CD4-positive, alpha-beta T cell treated with Interleukin-1 beta for 1 hour (primary cell): ENCODE results near the gene PCNT.
"Not testable (repeated sequence)": the region's sequence is repeated elsewhere in the genome, so short reads cannot be mapped to it uniquely, and the experiment has no call there.

Source experiments
- DNase-seq, 2 donors: peaks; one replicate each; pipeline ENCODE4 v3.0.0-alpha.2; 2020 to 2022

PCNT gene

DNA sequence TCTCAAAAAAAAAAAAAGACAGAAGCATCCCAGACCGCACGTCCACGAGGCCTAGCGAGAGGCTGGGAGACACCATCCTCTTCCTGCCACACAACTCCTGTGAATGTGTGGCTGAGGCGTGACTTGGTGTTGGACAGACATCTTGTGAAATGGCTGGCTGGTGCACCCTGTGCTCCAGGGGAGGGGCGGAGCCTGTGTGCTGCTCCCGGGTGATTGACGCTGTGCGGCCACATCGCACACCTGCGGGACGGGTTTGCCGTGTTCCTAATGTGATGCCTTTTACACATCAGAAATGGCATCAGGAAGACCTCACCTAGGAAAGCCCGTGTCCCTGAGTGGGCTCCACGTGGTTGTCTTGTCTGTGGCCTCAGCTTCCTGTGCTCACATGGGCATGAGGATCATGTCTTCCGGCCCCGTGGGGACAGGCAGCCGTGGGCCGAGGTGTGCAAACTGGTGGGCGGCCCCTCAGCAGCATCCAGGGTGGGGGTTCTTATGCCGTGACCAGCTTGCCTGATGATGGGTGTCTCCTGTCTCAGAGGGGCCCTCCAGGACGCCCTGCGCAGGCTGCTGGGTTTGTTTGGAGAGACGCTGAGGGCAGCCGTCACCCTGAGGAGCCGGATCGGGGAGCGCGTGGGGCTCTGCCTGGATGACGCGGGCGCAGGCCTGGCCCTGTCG, 64.4 kb downstream of the PCNT start:
- no peak for DNase-seq

DNA sequence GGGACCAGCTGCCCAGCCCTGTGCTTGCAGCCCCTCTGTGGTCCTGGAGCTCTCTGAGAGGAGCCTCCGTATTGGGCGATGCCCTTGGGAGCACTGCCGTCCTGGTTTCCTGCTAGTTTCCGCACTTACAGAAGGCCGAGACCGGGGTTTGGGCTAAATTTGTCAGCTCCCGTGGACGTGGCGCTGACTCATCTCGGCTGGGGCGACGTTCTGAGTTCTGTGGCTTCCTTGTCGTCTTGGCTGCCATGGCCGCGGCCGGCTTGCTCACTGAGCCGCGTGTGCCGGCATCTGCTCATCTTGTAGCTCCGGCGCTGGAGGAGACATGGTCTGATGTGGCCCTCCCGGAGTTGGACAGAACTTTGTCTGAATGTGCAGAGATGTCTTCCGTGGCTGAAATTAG, 64.9 kb downstream of the PCNT start:
- DNase-seq = no peak

DNA sequence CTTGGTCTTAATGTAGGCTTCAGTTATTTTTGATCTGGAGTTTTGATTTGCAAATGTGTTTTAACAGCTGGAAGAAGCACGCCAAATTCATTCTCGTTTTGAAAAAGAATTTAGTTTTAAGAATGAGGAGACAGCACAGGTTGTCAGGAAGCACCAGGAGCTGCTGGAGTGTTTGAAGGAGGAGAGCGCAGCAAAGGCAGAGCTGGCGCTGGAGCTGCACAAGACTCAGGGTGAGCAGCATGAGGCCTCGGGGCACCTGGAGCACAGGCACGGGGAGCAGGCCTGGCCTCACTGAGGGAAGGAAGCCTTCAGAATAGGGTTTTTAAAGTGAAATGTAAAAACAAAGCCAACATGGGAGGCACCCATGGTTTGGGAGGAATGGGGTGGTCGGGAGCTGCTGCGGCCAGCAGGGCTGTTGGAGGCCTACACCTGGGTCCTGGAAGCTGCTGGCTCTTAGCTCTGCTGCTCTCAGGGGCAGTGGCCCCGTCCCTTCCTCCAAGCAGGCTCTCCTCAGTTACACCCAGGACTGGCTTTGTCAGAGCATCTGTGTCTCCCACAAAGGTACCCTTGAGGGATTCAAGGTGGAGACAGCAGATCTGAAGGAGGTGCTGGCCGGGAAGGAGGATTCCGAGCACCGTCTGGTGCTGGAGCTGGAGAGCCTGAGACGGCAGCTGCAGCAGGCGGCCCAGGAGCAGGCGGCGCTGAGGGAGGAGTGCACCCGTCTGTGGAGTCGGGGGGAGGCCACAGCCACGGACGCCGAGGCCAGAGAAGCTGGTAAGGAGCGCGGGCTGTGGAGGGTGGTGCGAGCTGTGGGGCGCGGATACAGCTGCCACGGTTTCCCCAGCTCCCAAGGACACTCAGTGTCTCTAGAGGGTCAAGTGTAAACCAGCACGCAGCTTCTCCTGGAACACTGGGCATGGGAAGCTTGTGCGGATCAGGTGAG, 66.9 kb downstream of the PCNT start:
- no peak for DNase-seq

DNA sequence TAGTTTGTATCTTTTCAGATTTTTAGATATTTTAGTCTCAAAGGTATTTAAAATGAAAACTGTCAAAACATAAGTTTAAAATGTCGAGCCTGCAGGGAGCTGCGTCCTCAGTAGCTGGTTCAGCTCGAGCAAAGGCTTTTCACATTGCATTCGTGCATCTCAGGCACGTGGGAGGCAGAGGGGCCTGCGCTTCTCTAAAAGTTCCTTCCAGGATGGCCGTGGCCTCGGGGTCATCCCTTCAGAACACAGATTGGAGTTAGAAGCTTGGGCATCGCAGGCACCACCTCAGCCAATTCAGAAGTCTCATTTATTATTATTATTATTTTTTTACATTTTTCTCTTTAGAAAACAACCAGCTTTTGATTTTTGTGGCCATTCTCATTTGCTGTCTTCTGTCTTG, 67.8 kb downstream of the PCNT start:
- no peak for DNase-seq

DNA sequence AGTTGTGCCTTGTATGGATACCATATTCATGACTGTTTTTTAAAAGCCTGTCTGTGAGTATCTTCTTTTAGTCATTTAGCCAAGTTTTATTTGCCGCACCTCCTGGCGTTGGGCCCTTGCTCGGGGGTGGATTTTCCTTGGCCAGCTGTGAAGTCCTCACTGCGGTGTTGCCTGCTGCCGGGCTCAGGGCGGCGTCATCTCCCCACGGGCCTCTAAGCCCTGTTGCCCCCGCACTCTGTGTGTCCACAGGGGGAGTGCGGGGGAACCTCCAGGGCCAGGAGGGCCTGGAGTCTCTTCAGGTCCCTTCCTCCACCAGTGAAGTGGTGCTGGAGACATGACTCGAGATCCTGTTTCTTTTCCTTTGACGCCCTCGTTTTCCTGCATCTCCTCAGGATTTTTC, 69.0 kb downstream of the PCNT start:
- DNase-seq = no peak

DNA sequence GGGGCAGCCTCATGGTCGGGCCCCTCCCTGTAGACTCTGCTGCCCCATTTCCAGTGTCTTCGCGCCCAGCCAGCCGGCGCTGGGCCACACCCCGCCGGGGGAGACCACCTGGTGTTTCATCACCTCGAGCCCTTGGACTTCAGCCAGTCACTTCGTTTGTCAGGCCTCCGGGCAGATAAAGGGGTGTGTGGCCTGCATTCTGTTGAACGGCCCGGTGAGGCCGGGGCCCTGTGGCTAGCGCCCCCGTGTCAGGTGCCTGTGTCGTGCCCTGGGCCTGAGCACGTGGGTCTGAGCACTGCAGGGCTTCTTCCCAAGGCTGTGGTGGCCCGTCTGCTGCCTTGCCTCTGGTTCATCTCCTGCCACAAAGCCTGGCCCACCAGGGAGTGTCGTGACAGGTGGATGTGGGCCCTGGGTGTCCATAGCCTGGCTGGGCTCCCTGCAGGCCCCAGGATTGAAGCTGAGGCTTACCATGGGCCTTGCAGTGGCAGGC, 69.5 kb downstream of the PCNT start:
- DNase-seq = no peak

DNA sequence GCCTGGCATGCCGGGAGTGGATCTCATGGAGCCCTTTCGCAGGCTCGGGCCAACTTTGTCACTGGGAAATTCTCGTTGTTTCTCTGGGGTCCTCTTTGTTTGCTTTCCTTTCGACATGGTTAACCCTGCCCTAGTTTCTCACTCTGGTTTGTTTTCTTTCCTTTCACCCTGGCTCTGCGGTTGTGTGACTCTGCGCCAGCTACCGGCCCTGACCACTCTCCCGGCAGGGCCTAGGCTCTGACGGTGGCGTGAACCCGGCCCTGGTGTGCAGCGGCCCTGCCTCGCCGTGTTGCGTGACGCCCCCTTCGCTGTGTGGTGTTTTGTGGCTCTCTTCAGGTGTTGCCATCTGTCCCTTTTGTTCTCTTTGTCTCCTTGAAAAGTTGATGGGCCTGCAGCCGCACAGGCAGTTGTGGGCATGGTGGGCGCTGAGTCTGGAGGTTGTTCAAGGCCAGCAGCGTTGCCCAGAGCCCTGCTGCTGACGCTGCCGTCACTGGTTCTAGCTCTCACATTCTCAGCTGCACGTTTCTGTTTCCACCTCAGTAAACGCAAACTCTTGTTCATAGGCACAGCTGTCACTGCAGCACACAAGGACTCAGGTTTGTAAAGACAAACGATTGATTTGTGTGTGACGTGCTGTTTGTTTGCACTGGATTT, 70.1 kb downstream of the PCNT start:
- no peak for DNase-seq

DNA sequence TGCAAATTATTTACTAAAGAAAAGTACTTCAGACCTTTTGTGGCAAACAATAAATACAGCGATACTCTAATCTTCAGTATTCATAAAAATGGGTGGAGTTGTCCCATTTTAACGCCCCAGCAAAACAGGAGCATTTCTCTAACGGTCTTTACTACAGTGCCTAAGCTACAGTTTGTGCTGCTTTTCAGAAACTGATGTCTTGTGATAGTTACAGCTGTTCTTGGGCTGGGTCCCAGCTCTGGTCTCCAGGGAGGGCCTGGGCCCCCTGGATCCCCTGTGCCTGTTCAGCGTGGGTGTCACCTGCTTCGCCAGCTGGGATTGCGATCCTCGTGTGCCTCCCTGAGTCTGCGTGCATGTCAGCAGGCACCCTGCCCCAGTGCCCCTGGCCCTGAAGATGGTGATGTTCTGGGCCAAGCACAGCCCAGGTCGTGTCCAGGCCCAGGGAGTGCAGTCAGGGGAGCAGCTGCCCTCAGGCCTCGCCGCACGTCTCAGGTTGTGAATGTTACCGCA, 70.7 kb downstream of the PCNT start:
- no peak for DNase-seq

DNA sequence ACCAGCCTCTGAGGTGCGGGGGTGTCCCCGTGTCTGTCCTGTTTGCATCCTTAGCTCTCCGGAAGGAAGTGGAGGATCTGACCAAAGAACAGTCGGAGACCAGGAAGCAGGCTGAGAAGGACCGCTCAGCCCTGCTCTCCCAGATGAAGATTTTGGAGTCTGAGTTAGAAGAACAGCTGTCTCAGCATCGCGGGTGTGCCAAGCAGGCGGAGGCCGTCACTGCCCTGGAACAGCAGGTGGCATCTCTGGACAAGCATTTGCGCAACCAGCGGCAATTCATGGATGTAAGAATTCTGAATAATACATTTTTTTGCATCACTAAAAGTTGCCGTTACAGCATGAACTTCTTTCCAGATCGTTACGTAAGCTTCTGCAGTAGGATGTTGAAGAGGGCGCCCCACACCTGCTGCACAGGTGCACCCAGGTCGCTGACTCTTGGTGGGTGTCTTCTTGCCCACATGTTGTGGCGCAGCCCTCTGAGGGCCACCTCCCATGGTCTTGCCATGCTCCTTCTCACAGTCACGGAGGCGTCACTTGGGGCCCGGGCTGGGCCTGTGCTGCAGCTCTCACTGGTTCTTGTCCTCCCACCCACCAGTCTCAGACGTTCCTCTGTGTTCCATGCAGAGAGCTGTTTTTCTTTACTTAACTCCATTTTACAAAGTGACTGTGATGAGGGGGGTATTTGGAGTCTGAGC, 73.4 kb downstream of the PCNT start:
- DNase-seq = no peak

DNA sequence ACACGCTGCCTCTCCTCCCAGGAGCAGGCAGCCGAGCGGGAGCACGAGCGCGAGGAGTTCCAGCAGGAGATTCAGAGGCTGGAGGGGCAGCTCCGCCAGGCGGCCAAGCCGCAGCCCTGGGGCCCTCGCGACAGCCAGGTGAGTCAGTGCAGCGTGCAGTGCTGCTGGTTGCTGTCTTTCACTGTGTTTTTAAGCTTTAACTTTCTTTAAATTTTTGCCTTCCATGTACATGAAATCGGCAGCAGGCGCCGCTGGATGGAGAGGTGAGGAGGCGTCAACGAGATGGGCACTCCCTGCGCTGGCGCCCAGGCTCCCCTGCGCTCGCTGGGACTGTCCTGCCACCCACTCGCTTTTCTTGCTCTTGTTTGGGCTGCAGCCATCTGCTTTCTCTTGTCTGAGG, 74.0 kb downstream of the PCNT start:
- DNase-seq = no peak

DNA sequence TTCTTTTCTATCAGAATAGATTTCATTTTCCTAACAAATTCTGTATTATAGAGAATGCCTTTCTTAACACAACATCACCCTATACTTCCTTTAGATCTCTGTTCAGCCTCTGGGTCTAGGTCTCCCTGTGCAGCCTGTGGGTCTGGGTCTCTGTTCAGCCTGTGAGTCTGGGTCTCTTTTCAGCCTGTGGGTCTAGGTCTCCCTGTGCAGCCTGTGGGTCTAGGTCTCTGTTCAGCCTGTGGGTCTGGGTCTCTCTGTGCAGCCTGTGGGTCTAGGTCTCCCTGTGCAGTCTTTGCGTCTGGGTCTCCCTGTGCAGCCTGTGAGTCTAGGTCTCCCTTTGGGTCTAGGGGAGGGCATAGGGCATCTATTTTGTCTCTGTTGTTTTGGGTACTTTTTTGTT, 75.2 kb downstream of the PCNT start:
- no peak for DNase-seq

DNA sequence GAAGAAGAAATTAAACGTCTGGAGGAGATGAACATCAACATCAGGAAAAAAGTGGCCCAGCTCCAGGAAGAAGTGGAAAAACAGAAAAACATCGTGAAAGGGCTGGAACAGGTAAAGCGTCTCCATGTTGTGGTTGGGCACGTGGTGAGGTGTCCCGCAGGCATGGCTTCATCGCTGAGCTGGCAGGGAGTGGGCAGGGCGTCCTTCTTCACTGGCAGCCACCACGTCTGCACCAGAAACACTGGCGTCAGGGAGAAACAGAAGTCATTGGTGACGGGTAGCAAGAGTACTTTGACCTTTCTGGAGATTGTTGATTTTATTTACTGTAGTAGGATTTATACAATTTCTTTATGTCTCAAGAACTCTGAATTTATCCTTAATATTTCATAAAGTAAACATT, 75.7 kb downstream of the PCNT start:
- DNase-seq = no peak

DNA sequence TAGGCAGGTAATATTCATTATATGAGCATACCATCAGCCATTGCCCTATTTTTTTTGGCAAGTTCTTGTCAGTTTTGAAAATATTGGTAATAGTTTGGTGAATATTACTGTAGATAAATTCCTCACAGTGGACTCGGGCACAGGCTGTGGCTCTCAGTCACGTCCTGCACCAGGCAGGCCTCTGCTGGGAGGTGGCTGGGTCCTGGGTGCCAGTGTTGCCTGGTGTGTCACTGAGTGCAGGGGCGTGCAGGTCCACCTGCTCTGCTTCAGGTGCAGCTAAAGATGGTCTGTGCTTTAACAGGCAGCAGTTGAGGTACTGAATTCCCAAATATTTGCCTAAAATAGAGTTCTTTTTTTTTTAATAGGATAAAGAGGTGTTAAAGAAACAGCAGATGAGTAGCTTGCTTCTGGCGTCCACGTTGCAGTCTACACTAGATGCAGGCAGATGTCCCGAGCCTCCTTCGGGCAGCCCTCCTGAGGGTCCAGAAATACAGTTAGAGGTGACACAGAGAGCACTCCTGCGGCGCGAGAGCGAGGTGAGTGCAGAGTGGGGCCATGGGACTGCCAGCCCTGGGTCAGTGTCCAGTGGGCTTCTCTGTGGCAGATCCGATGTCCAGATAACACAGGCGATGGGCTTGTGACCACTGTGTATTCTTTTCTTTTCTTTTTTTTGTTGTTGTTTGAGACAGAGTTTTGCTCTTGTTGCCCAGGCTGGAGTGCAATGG, 77.4 kb downstream of the PCNT start:
- DNase-seq = no peak

DNA sequence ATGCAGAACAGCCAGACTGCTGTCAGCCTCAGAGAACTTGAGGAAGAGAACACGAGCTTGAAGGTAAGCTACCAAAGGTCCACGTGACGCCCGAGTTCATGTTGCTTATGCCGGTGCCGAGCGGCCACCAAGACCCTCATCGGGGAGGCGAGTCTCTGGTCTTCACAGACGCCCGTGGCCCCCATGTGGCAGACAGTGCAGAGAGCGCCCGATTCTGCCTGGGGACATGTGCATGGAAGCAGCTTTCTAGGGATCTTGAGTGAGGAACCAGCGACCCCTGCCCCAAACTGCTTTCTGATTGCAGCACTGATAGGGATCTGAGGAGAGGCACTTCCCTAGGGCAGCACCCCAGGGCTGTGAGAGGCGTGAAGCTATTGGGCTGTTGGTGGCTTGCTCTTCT, 78.5 kb downstream of the PCNT start:
- no peak for DNase-seq

DNA sequence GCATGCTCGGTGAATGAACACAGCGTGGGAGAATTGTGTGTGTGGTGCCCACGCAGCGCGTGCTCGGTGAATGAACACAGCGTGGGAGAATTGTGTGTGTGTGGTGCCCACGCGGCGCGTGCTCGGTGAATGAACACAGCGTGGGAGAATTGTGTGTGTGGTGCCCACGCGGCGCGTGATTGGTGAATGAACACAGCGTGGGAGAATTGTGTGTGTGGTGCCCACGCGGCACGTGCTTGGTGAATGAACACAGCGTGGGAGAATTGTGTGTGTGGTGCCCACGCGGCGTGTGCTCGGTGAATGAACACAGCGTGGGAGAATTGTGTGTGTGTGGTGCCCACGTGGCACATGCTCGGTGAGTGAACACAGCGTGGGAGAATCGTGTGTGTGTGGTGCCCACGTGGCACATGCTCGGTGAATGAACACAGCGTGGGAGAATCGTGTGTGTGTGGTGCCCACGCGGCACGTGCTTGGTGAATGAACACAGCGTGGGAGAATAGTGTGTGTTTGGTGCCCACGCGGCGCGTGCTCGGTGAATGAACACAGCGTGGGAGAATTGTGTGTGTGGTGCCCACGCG, 79.4 kb downstream of the PCNT start:
- not testable (repeated sequence) for DNase-seq

DNA sequence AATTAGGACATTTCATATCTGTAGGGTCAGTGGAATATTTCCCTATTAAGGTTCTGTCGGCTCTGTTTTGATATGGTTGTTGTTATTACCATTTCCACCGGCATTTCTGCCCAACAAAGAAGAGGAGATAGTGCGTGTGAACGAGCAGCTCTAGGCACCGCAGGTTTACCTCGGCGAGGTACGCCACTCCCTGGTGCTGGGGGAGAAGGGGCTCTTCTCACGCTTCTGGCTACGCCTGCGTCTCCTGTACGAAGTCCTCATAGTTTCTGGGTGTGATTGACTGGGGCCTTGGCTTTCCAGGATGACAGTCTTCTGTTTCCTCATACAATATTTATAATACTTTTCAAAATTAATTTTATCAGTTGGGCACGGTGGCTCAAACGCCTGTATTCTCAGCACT, 80.3 kb downstream of the PCNT start:
- DNase-seq = no peak

DNA sequence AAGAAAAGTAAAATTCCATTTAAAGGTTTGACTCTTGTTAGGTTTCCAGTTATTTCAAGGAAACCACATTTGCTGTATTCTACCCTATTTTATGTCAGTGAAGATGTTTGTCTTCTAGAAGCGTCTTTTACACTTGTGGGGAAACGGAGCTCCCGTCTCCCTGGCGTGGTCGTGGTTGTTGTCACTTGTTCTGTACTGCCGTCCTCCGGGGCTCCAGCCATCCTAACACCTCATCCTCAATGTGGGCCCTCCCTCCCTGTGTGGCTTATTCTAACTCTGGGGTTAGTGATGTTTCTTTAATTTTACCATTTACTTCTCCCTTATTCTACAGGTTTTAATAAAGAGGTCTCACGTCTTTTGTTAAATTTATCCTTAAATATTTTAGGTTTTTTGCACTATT, 82.0 kb downstream of the PCNT start:
- no peak for DNase-seq

DNA sequence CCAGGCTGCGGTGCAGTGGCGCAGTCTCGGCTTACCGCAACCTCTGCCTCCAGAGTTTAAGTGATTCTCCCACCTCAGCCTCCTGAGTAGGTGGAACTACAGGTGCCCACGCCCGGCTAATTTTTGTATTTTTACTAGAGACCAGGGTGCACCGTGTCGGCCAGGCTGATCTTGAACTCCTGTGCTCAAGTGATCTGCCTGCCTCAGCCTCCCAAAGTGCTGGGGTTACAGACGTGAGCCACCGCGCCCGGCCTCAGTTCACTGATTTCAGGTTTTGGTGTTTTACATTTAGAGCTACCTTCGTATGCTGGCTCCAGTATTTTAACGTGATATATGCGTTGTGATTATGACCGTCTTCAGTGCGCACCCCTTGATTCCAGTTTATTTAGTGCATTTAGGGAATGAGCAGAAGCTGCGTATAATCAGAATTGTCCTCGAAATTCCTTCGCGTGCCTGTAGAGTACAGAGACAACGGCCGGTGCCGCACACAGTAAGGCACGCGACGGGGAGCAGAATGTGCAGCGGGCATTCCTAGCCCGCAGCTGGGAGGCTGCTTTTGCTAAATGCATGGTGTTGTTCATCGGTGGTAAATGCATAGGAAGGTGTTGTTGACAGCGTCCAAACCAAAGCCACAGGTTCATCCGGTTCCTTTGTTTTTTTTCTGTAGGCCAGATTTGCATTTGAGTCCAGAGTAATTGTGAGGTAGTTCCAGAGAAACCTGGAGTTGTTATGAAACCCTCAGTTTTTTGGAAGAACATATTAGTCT, 85.9 kb downstream of the PCNT start:
- DNase-seq = no peak

DNA sequence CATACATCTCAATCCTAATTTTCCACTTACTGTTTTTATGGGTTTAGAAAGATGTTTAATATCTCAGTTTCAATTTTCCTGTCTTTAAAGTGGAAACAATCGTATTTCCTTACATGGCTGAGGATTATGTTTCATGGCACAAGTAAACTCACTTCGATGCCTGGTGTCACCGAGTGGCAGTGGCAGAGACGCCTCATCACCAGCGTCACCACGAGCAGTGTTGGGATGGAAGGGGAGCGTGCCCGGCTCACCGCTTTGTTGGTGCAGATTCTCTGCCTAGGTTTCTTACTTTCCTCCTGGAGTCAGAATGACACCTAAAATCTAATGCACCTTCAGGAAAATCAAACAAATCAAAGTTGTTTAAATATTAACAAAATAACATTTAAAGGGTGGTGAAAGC, 86.6 kb downstream of the PCNT start:
- DNase-seq = no peak

DNA sequence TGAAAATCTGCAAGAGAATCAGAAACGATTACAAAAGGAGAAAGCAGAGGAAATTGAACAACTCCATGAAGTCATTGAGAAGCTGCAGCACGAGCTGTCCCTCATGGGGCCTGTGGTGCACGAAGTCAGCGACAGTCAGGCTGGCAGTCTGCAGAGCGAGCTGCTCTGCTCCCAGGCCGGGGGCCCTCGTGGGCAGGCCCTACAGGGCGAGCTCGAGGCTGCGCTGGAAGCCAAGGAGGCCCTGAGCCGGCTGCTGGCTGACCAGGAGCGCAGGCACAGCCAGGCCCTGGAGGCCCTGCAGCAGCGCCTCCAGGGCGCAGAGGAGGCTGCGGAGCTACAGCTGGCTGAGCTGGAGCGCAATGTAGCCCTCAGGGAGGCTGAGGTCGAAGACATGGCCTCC, 87.3 kb downstream of the PCNT start:
- DNase-seq = no peak

DNA sequence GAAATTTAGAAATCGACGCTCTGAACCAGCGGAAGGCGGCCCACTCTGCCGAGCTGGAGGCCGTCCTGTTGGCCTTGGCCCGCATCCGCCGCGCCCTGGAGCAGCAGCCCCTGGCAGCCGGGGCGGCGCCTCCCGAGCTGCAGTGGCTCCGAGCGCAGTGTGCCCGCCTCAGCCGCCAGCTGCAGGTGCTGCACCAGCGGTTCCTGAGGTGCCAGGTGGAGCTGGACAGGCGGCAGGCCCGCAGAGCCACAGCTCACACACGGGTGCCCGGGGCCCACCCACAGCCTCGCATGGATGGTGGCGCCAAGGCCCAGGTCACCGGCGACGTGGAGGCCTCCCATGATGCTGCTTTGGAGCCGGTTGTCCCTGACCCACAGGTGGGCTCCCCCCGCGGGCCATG, 87.7 kb downstream of the PCNT start:
- no peak for DNase-seq
